ENCODE results near the gene LCOR. TPM values are rescaled to one million over a fixed set of nuclear protein-coding genes. Genes with fewer than 3 reads are reported as not detected.

The LCOR gene
- total RNA-seq, 1 donor from 2014 or later = 39.5 TPM

- DNase-seq = no peak
- no peaks in the 10 kb centered on the region for H3K27me3 ChIP-seq
- no peaks in the 10 kb centered on the region for H3K4me1 ChIP-seq
- H3K4me3 ChIP-seq = no peak overlapping the region
- H3K9me3 ChIP-seq = peaks cover 10% of the 10 kb centered on the region
- no peak for ATAC-seq
- no peak for TF ChIP-seq CTCF (IDR thresholded peaks at IDR 0.05)
- intact Hi-C loops (cut with DNase I) = no loop called here
- no peak overlapping the region for H3K27ac ChIP-seq
- no peaks in the 10 kb centered on the region for H3K36me3 ChIP-seq
Observed at GRCh38 chr10:97011397-97011796, 179.3 kb downstream of the LCOR start.

DNA sequence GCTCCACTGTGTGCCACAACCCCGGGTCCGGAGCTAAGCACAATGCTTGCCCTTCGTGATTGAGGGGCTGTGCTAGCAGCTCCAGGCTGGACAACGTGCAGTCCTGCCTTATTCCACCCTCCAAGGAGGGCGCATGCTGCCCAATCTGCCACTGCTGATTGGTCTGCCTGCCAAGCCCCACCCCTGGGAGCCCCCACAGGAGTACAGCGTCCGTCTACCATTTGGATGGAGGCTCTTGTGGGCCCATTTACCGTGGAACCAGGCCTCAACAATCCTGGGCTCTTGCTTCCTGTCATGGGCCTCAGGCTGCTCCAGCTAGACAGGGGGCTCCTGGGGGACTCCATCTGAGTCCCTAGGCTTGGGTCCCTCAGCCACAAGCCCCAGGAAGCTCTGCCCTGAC is 180.4 kb downstream of the LCOR start:
- intact Hi-C loops (cut with DNase I) = no loop called here
- no peak overlapping the region for H3K4me3 ChIP-seq
- no peaks in the 10 kb centered on the region for H3K4me1 ChIP-seq
- no peak for DNase-seq
- no peaks in the 10 kb centered on the region for H3K36me3 ChIP-seq
- H3K9me3 ChIP-seq = peaks cover 5% of the 10 kb centered on the region
- no peak overlapping the region for H3K27ac ChIP-seq
- no peak for TF ChIP-seq CTCF (IDR thresholded peaks at IDR 0.05)
- ATAC-seq = no peak
- H3K27me3 ChIP-seq = no peaks in the 10 kb centered on the region

- TF ChIP-seq CTCF (IDR thresholded peaks at IDR 0.05) = no peak
- ATAC-seq (no peak), DNase-seq (no peak)
- intact Hi-C loops (cut with DNase I) = no loop called here
- Histone ChIP-seq H3K9me3 (no peaks in the 10 kb centered on the region), H3K27ac (no peak overlapping the region), H3K4me1 (no peaks in the 10 kb centered on the region), H3K36me3 (no peaks in the 10 kb centered on the region), H3K27me3 (no peaks in the 10 kb centered on the region), H3K4me3 (no peak overlapping the region)
Observed at GRCh38 chr10:97013568-97013967, 181.5 kb downstream of the LCOR start.

GRCh38 chr10:97013983-97014382 is 181.9 kb downstream of the LCOR start:
- ATAC-seq (no peak), DNase-seq (no peak)
- no peaks in the 10 kb centered on the region for H3K36me3 ChIP-seq
- no peaks in the 10 kb centered on the region for H3K9me3 ChIP-seq
- H3K4me1 ChIP-seq = no peaks in the 10 kb centered on the region
- no peaks in the 10 kb centered on the region for H3K27me3 ChIP-seq
- TF ChIP-seq CTCF (IDR thresholded peaks at IDR 0.05) = no peak
- no peak overlapping the region for H3K4me3 ChIP-seq
- no peak overlapping the region for H3K27ac ChIP-seq
- intact Hi-C loops (cut with DNase I) = no loop called here

DNA sequence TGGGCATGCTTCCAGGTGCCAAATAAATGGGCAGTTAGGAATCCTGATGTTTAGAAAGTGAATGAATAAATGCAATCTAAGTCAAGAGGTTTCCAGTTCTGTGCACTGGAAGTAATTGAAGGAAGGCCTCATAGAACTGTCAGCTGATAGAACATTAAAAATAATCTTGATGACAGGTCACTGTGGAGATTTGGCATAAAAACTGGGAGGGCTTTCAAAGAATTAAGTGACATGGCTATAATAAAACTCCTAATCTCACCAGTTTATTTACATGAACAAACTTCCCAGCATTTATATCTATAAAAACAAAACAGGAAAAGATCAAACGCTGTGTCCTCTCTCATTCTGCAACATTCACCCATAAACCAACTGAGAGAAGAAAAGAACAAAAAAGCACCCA is 183.1 kb downstream of the LCOR start:
- DNase-seq = no peak
- intact Hi-C loops (cut with DNase I) = no loop called here
- no peak for TF ChIP-seq CTCF (IDR thresholded peaks at IDR 0.05)
- H3K9me3 ChIP-seq = no peaks in the 10 kb centered on the region
- H3K4me1 ChIP-seq = no peaks in the 10 kb centered on the region
- H3K27ac ChIP-seq = no peak overlapping the region
- no peaks in the 10 kb centered on the region for H3K27me3 ChIP-seq
- no peaks in the 10 kb centered on the region for H3K36me3 ChIP-seq
- no peak for ATAC-seq
- no peak overlapping the region for H3K4me3 ChIP-seq

GRCh38 chr10:97016728-97017473 is 184.8 kb downstream of the LCOR start:
- Histone ChIP-seq H3K4me3 (no peak overlapping the region), H3K4me1 (peaks cover 4% of the 10 kb centered on the region), H3K27ac (no peak overlapping the region), H3K9me3 (no peaks in the 10 kb centered on the region), H3K27me3 (no peaks in the 10 kb centered on the region), H3K36me3 (no peaks in the 10 kb centered on the region)
- intact Hi-C loops (cut with DNase I) = no loop called here
- ATAC-seq = no peak
- DNase-seq = no peak
- TF ChIP-seq CTCF (IDR thresholded peaks at IDR 0.05) = no peak

All from upper lobe of right lung (tissue), 1 donor.